ENCODE results near the gene COPG1. TPM values are rescaled to one million over a fixed set of nuclear protein-coding genes. Genes with fewer than 3 reads are reported as not detected.

Gene COPG1
- total and polyA plus RNA-seq, 2 of the 13 experiments (the other 11 are each of a cell fraction or from before 2014, with no cell fraction given), result 98.6 to 166 TPM

DNA sequence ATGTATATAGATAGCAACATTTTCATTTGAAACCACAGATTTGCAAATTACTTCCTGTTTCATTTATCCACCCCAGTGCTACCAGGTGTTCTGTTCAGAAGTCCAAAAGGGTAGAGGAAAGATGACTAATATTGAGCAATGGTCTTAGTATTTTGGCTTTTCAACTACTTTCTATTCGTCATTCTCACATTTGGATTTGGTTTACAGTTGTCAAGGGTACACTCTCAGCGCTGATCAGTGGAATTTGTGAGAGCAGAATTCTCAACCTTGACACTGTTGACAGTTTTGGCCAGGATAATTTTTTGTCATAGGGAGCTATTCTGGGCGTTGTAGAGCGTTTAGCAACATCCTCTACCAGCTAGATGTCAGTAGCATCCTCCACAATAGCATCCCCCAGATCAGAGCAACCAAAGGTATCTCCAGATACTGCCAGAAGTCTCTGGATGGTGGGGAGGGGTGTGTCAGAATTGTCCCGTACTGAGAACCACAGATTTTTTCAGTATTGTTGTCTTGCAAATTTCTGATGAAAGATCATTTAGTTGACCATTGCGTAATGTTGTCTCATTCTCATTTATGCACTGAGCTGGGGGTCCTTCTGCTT, 33.4 kb downstream of the COPG1 start (continued):
- TF ChIP-seq ZSCAN20 (CRISPR knock-in tag; IDR thresholded peaks at IDR 0.05; ENCODE audit: borderline replicate concordance) (no peak), SP1 (IDR thresholded peaks at IDR 0.05) (no peak), SP1 (CRISPR knock-in tag; IDR thresholded peaks at IDR 0.05) (no peak), ZNF235 (CRISPR knock-in tag; IDR thresholded peaks at IDR 0.05; ENCODE audit: borderline replicate concordance) (no peak), ZNF44 (CRISPR knock-in tag; IDR thresholded peaks at IDR 0.05) (no peak)
- TF ChIP-seq, protein P1, sequence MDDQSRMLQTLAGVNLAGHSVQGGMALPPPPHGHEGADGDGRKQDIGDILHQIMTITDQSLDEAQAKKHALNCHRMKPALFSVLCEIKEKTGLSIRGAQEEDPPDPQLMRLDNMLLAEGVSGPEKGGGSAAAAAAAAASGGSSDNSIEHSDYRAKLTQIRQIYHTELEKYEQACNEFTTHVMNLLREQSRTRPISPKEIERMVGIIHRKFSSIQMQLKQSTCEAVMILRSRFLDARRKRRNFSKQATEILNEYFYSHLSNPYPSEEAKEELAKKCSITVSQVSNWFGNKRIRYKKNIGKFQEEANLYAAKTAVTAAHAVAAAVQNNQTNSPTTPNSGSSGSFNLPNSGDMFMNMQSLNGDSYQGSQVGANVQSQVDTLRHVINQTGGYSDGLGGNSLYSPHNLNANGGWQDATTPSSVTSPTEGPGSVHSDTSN (CRISPR knock-in tag; IDR thresholded peaks at IDR 0.05; ENCODE audit: borderline replicate concordance), result no peak

DNA sequence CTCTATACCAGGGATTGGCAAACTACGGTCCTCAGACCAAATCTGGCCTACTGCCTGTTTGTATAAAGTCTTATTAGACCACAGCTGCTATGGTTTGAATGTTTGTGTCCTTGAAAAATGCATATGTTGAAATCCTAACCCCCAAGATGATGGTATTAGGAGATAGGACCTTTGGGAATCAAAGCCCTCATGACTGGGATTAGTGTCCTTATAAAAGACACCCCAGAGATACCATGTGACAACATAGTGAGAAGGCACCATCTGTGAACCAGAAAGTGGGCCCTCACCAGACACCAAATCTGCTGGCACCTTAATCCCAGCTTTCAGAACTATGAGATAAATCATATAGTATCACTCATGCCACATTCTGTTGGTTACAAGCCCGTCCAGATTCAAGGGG, 36.7 kb downstream of the COPG1 start:
- no peak overlapping the region for H2AFZ ChIP-seq (ENCODE audit: low read length)
- H3K79me2 ChIP-seq (ENCODE audit: insufficient read depth, low read length), result peaks cover 2% of the 10 kb centered on the region
- H3K27ac ChIP-seq (ENCODE audit: extremely low read length, insufficient read depth, low read length), result no peak overlapping the region
- no peaks in the 10 kb centered on the region for H4K20me1 ChIP-seq (ENCODE audit: insufficient read depth, low read length)
- no peak for TF ChIP-seq SP140L (CRISPR knock-in tag; IDR thresholded peaks at IDR 0.05; ENCODE audit: borderline replicate concordance)
- 0 out of 2 replicates have a peak, but pooled peaks have one; percentile 6 for TF ChIP-seq HNF4A (CRISPR knock-in tag; IDR thresholded peaks at IDR 0.05)
- no peak for TF ChIP-seq ZFP36L1 (CRISPR knock-in tag; IDR thresholded peaks at IDR 0.05)
- no peak for TF ChIP-seq ZBTB38 (CRISPR knock-in tag; IDR thresholded peaks at IDR 0.05)
- TF ChIP-seq, protein P2, sequence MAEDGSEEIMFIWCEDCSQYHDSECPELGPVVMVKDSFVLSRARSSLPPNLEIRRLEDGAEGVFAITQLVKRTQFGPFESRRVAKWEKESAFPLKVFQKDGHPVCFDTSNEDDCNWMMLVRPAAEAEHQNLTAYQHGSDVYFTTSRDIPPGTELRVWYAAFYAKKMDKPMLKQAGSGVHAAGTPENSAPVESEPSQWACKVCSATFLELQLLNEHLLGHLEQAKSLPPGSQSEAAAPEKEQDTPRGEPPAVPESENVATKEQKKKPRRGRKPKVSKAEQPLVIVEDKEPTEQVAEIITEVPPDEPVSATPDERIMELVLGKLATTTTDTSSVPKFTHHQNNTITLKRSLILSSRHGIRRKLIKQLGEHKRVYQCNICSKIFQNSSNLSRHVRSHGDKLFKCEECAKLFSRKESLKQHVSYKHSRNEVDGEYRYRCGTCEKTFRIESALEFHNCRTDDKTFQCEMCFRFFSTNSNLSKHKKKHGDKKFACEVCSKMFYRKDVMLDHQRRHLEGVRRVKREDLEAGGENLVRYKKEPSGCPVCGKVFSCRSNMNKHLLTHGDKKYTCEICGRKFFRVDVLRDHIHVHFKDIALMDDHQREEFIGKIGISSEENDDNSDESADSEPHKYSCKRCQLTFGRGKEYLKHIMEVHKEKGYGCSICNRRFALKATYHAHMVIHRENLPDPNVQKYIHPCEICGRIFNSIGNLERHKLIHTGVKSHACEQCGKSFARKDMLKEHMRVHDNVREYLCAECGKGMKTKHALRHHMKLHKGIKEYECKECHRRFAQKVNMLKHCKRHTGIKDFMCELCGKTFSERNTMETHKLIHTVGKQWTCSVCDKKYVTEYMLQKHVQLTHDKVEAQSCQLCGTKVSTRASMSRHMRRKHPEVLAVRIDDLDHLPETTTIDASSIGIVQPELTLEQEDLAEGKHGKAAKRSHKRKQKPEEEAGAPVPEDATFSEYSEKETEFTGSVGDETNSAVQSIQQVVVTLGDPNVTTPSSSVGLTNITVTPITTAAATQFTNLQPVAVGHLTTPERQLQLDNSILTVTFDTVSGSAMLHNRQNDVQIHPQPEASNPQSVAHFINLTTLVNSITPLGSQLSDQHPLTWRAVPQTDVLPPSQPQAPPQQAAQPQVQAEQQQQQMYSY (CRISPR knock-in tag; IDR thresholded peaks at IDR 0.05), result no peak
- no TSS peak for BruUV-seq (replicated peaks)
- peaks cover 2 to 25% of the 10 kb centered on the region in 2 experiments; a peak in 3 of 5 replicates for H3K36me3 ChIP-seq (replicated peaks in 1 of 2; ENCODE audit: control insufficient read depth in 1 of 2, insufficient read depth in 2 of 2, low read length in 2 of 2)
- peaks cover 32% of the 10 kb centered on the region for H3K4me1 ChIP-seq (ENCODE audit: insufficient read depth, low read length)
- FAIRE-seq, result no peak
- ChIA-PET POLR2A (no interaction called here), CTCF (ENCODE audit: low intra/inter-chr PET ratio, low total read pairs) (no interaction called here)
- intact Hi-C loops (cut with micrococcal nuclease; ENCODE audit: unreplicated experiment) (no loop called here), in situ Hi-C loops (cut with HindIII; ENCODE audit: extremely low pct_ligation_motif_present, low pct_unique_long_range_greater_than_20kb) (no loop called here)
- 75% methylated on average over 2 of the region's 2 CpGs for WGBS (ENCODE audit: low lambda C conversion rate)
- H3K4me2 ChIP-seq (ENCODE audit: low read depth, low read length), result no peak overlapping the region
- H3K9ac ChIP-seq (ENCODE audit: insufficient read depth, low read depth, low read length), result no peak overlapping the region
- DNase-seq (ENCODE audit: low spot score), result no peak
- no peak for ATAC-seq
- no peaks in the 10 kb centered on the region for H3K27me3 ChIP-seq (ENCODE audit: control insufficient read depth in 1 of 2, insufficient read depth in 2 of 2, low read length in 2 of 2)
- H3K4me3 ChIP-seq (replicated peaks in 1 of 3; ENCODE audit: insufficient read depth in 1 of 3, low read depth in 2 of 3, low read length in 3 of 3), result no peak overlapping the region
- H3K9me3 ChIP-seq (ENCODE audit: low read length), result no peaks in the 10 kb centered on the region
